Measurements from ENCODE around the gene LOXHD1.
A peak's percentile ranks its signal among the peaks of the same experiment; 100 is the strongest.

LOXHD1 gene

GRCh38 chr18:46481847-46482245 lies 175.2 kb downstream of the LOXHD1 start:
- ATAC-seq: no peak
- H3K4me1 Mint-ChIP-seq: no peaks in the 10 kb centered on the region
- no peak for DNase-seq
- H3K9me3 Mint-ChIP-seq: no peaks in the 10 kb centered on the region
- no peak overlapping the region for H3K27ac Mint-ChIP-seq
- H3K36me3 Mint-ChIP-seq (ENCODE audit: low read depth): no peaks in the 10 kb centered on the region
- H3K4me3 Mint-ChIP-seq: no peak overlapping the region
- H3K27me3 Mint-ChIP-seq: peaks cover 3% of the 10 kb centered on the region

- H3K4me1 Mint-ChIP-seq: no peaks in the 10 kb centered on the region
Measured at GRCh38 chr18:46481048-46481846, 175.8 kb downstream of the LOXHD1 start.

GRCh38 chr18:46480226-46480625 lies 176.8 kb downstream of the LOXHD1 start:
- ATAC-seq (no peak), DNase-seq (no peak)
- Mint-ChIP-seq H3K4me1 (no peaks in the 10 kb centered on the region), H3K36me3 (ENCODE audit: low read depth) (no peaks in the 10 kb centered on the region), H3K4me3 (no peak overlapping the region), H3K27ac (no peak overlapping the region), H3K9me3 (no peaks in the 10 kb centered on the region), H3K27me3 (peaks cover 3% of the 10 kb centered on the region)

More at GRCh38 chr18:46481048-46481846, 175.8 kb downstream of the LOXHD1 start:
- peaks cover 3% of the 10 kb centered on the region for H3K27me3 Mint-ChIP-seq
- H3K36me3 Mint-ChIP-seq (ENCODE audit: low read depth): no peaks in the 10 kb centered on the region
- H3K9me3 Mint-ChIP-seq: no peaks in the 10 kb centered on the region
- no peak overlapping the region for H3K27ac Mint-ChIP-seq
- DNase-seq (peak; percentile 62), ATAC-seq (no peak)
- no peak overlapping the region for H3K4me3 Mint-ChIP-seq

GRCh38 chr18:46478796-46479195 lies 178.2 kb downstream of the LOXHD1 start:
- H3K9me3 Mint-ChIP-seq: no peaks in the 10 kb centered on the region
- no peak for ATAC-seq

GRCh38 chr18:46477425-46478011 lies 179.5 kb downstream of the LOXHD1 start:
- H3K27me3 Mint-ChIP-seq: peaks cover 3% of the 10 kb centered on the region
- H3K36me3 Mint-ChIP-seq (ENCODE audit: low read depth): no peaks in the 10 kb centered on the region
- H3K4me1 Mint-ChIP-seq: no peaks in the 10 kb centered on the region
- no peak overlapping the region for H3K27ac Mint-ChIP-seq
- ATAC-seq (no peak), DNase-seq (no peak)
- H3K4me3 Mint-ChIP-seq: no peak overlapping the region
- no peaks in the 10 kb centered on the region for H3K9me3 Mint-ChIP-seq

More at GRCh38 chr18:46478796-46479195, 178.2 kb downstream of the LOXHD1 start:
- no peak overlapping the region for H3K4me3 Mint-ChIP-seq
- peaks cover 3% of the 10 kb centered on the region for H3K27me3 Mint-ChIP-seq
- no peaks in the 10 kb centered on the region for H3K4me1 Mint-ChIP-seq
- H3K27ac Mint-ChIP-seq: no peak overlapping the region
- no peak for DNase-seq
- no peaks in the 10 kb centered on the region for H3K36me3 Mint-ChIP-seq (ENCODE audit: low read depth)

- DNase-seq (no peak), ATAC-seq (peak; percentile 18)
- no peaks in the 10 kb centered on the region for H3K4me1 Mint-ChIP-seq
- no peak overlapping the region for H3K4me3 Mint-ChIP-seq
- H3K27me3 Mint-ChIP-seq: peaks cover 3% of the 10 kb centered on the region
- no peak overlapping the region for H3K27ac Mint-ChIP-seq
- H3K36me3 Mint-ChIP-seq (ENCODE audit: low read depth): no peaks in the 10 kb centered on the region
- H3K9me3 Mint-ChIP-seq: no peaks in the 10 kb centered on the region
Measured at GRCh38 chr18:46475390-46475752, 181.6 kb downstream of the LOXHD1 start.

- no peak overlapping the region for H3K4me3 Mint-ChIP-seq
- ATAC-seq (peak; percentile 17), DNase-seq (no peak)
- H3K9me3 Mint-ChIP-seq: no peaks in the 10 kb centered on the region
- H3K36me3 Mint-ChIP-seq (ENCODE audit: low read depth): no peaks in the 10 kb centered on the region
- H3K4me1 Mint-ChIP-seq: no peaks in the 10 kb centered on the region
- H3K27ac Mint-ChIP-seq: no peak overlapping the region
- H3K27me3 Mint-ChIP-seq: peaks cover 3% of the 10 kb centered on the region
Measured at GRCh38 chr18:46474487-46475389, 182.3 kb downstream of the LOXHD1 start.

- ATAC-seq (no peak), DNase-seq (no peak)
- no peaks in the 10 kb centered on the region for H3K4me1 Mint-ChIP-seq
- no peaks in the 10 kb centered on the region for H3K27me3 Mint-ChIP-seq
- no peaks in the 10 kb centered on the region for H3K9me3 Mint-ChIP-seq
- no peaks in the 10 kb centered on the region for H3K36me3 Mint-ChIP-seq (ENCODE audit: low read depth)
- H3K27ac Mint-ChIP-seq: no peak overlapping the region
- H3K4me3 Mint-ChIP-seq: no peak overlapping the region
Measured at GRCh38 chr18:46471809-46472498, 185.1 kb downstream of the LOXHD1 start.

- no peaks in the 10 kb centered on the region for H3K9me3 Mint-ChIP-seq
- ATAC-seq (no peak), DNase-seq (no peak)
- H3K36me3 Mint-ChIP-seq (ENCODE audit: low read depth): no peaks in the 10 kb centered on the region
- H3K27ac Mint-ChIP-seq: no peak overlapping the region
- no peak overlapping the region for H3K4me3 Mint-ChIP-seq
- no peaks in the 10 kb centered on the region for H3K4me1 Mint-ChIP-seq
- no peaks in the 10 kb centered on the region for H3K27me3 Mint-ChIP-seq
Measured at GRCh38 chr18:46470714-46471113, 186.3 kb downstream of the LOXHD1 start.

GRCh38 chr18:46469186-46469915 lies 187.7 kb downstream of the LOXHD1 start:
- DNase-seq (no peak), ATAC-seq (no peak)
- H3K36me3 Mint-ChIP-seq (ENCODE audit: low read depth): no peaks in the 10 kb centered on the region
- no peaks in the 10 kb centered on the region for H3K4me1 Mint-ChIP-seq
- peaks cover 5% of the 10 kb centered on the region for H3K27me3 Mint-ChIP-seq
- no peak overlapping the region for H3K27ac Mint-ChIP-seq
- H3K4me3 Mint-ChIP-seq: no peak overlapping the region
- H3K9me3 Mint-ChIP-seq: no peaks in the 10 kb centered on the region

- H3K4me3 Mint-ChIP-seq: no peak overlapping the region
- peaks cover 8% of the 10 kb centered on the region for H3K27me3 Mint-ChIP-seq
- no peaks in the 10 kb centered on the region for H3K4me1 Mint-ChIP-seq
- H3K27ac Mint-ChIP-seq: no peak overlapping the region
- ATAC-seq: no peak
- no peaks in the 10 kb centered on the region for H3K9me3 Mint-ChIP-seq
- DNase-seq: no peak
- no peaks in the 10 kb centered on the region for H3K36me3 Mint-ChIP-seq (ENCODE audit: low read depth)
Measured at GRCh38 chr18:46468426-46469180, 188.4 kb downstream of the LOXHD1 start.

- H3K27ac Mint-ChIP-seq: no peak overlapping the region
- DNase-seq (no peak), ATAC-seq (no peak)
- H3K4me1 Mint-ChIP-seq: no peaks in the 10 kb centered on the region
- H3K27me3 Mint-ChIP-seq: peaks cover 8% of the 10 kb centered on the region
- H3K9me3 Mint-ChIP-seq: no peaks in the 10 kb centered on the region
- no peaks in the 10 kb centered on the region for H3K36me3 Mint-ChIP-seq (ENCODE audit: low read depth)
- H3K4me3 Mint-ChIP-seq: no peak overlapping the region
Measured at GRCh38 chr18:46466234-46467160, 190.5 kb downstream of the LOXHD1 start.

Data from activated naive CD8-positive, alpha-beta T cell treated with anti-CD3 and anti-CD28 coated beads, Interleukin-2, amount 50 U/mL, for 24 hours (primary cell).